GM12878 (cell line): ENCODE data around the gene SGO1. TPM values are rescaled to one million over a fixed set of nuclear protein-coding genes. Genes with fewer than 3 reads are reported as not detected.
A peak's percentile ranks its signal among the peaks of the same experiment; 100 is the strongest.

ENCODE experiments used
- BCLAF1 ChIP-seq: fragments of 450-650 bp; IDR thresholded peaks from 2 replicates; pipeline ENCODE4 v1.6.1; 2017; ENCODE audit warnings: antibody characterized with exemption, mild to moderate bottlenecking, moderate library complexity
- CHD1 ChIP-seq: IDR thresholded peaks from 2 replicates; pipeline ENCODE4 v1.6.1; 2012; ENCODE audit warnings: low read depth, low read length, improper control_type of control experiment
- CHD2 ChIP-seq: IDR thresholded peaks from 2 replicates; pipeline ENCODE4 v1.6.1; 2011; ENCODE audit warnings: low read depth, low read length, improper control_type of control experiment, borderline replicate concordance
- E2F8 ChIP-seq: fragments of 450-650 bp; IDR thresholded peaks from 2 replicates; pipeline ENCODE4 v1.6.1; 2018; ENCODE audit warnings: mild to moderate bottlenecking, low read depth, moderate library complexity; ENCODE audit not compliant: partially characterized antibody
- ESRRA ChIP-seq: IDR thresholded peaks from 2 replicates; pipeline ENCODE4 v1.6.1; 2012; ENCODE audit warnings: mild to moderate bottlenecking, low read length, improper control_type of control experiment
- ETV6 ChIP-seq, 2 experiments: fragments of 450-650 bp in 1 of 2; IDR thresholded peaks in 1 of 2; conservative IDR thresholded peaks in 1 of 2; 2 replicates each; pipeline ENCODE4 v1.6.1; 2014; ENCODE audit warnings: antibody characterized with exemption in 1 of 2, borderline replicate concordance in 1 of 2, low read depth in 1 of 2, mild to moderate bottlenecking in 1 of 2, moderate library complexity in 1 of 2
- GABPA ChIP-seq: IDR thresholded peaks from 2 replicates; pipeline ENCODE4 v1.6.1; 2014; ENCODE audit warnings: antibody characterized with exemption, low read depth, mild to moderate bottlenecking, inconsistent platforms
- HCFC1 ChIP-seq: fragments of 150-350 bp; IDR thresholded peaks from 2 replicates; pipeline ENCODE4 v1.6.1; 2014; ENCODE audit warnings: low read length
- KDM1A ChIP-seq: fragments of 200-600 bp; sonication (generic); IDR thresholded peaks from 2 replicates; pipeline ENCODE4 v1.6.1; 2016; ENCODE audit warnings: borderline replicate concordance
- MEF2B ChIP-seq: fragments of 450-650 bp; IDR thresholded peaks from 2 replicates; pipeline ENCODE4 v1.6.1; 2018; ENCODE audit warnings: mild to moderate bottlenecking, moderate library complexity; ENCODE audit not compliant: partially characterized antibody, poor library complexity, severe bottlenecking
- MTA3 ChIP-seq: IDR thresholded peaks from 2 replicates; pipeline ENCODE4 v1.6.1; 2012; ENCODE audit warnings: low read length, inconsistent platforms, borderline replicate concordance
- MYB ChIP-seq: fragments of 150-350 bp; IDR thresholded peaks from 2 replicates; pipeline ENCODE4 v1.6.1; 2014; ENCODE audit warnings: mild to moderate bottlenecking, low read depth, low read length, borderline replicate concordance
- NBN ChIP-seq: fragments of 450-650 bp; IDR thresholded peaks from 2 replicates; pipeline ENCODE4 v1.6.1; 2016
- POLR2AphosphoS2 ChIP-seq: IDR thresholded peaks from 2 replicates; pipeline ENCODE4 v1.6.1; 2011; ENCODE audit warnings: low read depth, mild to moderate bottlenecking, low read length, improper control_type of control experiment, moderate library complexity
- RB1 ChIP-seq: fragments of 450-650 bp; formaldehyde crosslinking; IDR thresholded peaks from 2 replicates; pipeline ENCODE4 v1.6.1; 2017; ENCODE audit warnings: mild to moderate bottlenecking, borderline replicate concordance
- RELB ChIP-seq: fragments of 450-650 bp; IDR thresholded peaks from 2 replicates; pipeline ENCODE4 v1.6.1; 2017; ENCODE audit warnings: low read depth, mild to moderate bottlenecking, moderate library complexity
- SMARCA5 ChIP-seq: fragments of 450-650 bp; IDR thresholded peaks from 2 replicates; pipeline ENCODE4 v1.6.1; 2017; ENCODE audit warnings: mild to moderate bottlenecking
- WRNIP1 ChIP-seq: IDR thresholded peaks from 2 replicates; pipeline ENCODE4 v1.6.1; 2011; ENCODE audit warnings: low read depth, low read length, improper control_type of control experiment, borderline replicate concordance
- ZBED1 ChIP-seq: IDR thresholded peaks from 2 replicates; pipeline ENCODE4 v1.6.1; 2016; ENCODE audit warnings: borderline replicate concordance
- ZZZ3 ChIP-seq: IDR thresholded peaks from 2 replicates; pipeline ENCODE4 v1.6.1; 2011; ENCODE audit warnings: low read depth; ENCODE audit not compliant: control insufficient read depth, insufficient read length
- polyA plus RNA-seq, 11 experiments: library from polyadenylated mRNA; depleted of rRNA in 4 of 11; unstranded in 6 of 11; stranded (reverse) in 5 of 11; fragments of >200 nt; fragmentation: Nextera tagmentation in 4 of 11; fragmentation: Illumina TruSeq in 1 of 11; extraction: Ambion mirVana in 4 of 11; extraction: Trizol in 1 of 11; gene quantifications; 1 replicate in 1 of 11; 2 replicates in 10 of 11; pipeline versions ENCODE4 v1.2.1 to v1.2.3, GENCODE V29; 2011 to 2016; ENCODE audit warnings: inconsistent platforms in 2 of 11, missing spikeins in 2 of 11, low read depth in 1 of 11
- total RNA-seq, 4 experiments: library from RNA; depleted of rRNA in 3 of 4; stranded (reverse); fragments of >200 nt in 3 of 4; fragmentation: Illumina TruSeq in 1 of 4; extraction: Trizol in 1 of 4; gene quantifications; 2 replicates each; pipeline versions ENCODE4 v1.2.1 to v1.2.3, GENCODE V29; 2013 to 2021

Gene SGO1
- total and polyA plus RNA-seq, 10 of the 15 experiments (the other 5 are each of a cell fraction or from before 2014, with no cell fraction given): 10.9 to 46.2 (median 17.6) TPM

- TF ChIP-seq BCLAF1: 0 out of 2 replicates have a peak, but pooled peaks have one; percentile 45
- TF ChIP-seq ZZZ3: no peak
- TF ChIP-seq ESRRA: no peak
- peak; percentile 39; the same call in 1 of the 2 replicates for TF ChIP-seq NBN
- TF ChIP-seq KDM1A: no peak
- TF ChIP-seq WRNIP1: no peak
- no peak for TF ChIP-seq E2F8
- peak; percentile 92 for TF ChIP-seq CHD2
- TF ChIP-seq POLR2AphosphoS2: peak; percentile 58; the same call in 1 of the 2 replicates
- TF ChIP-seq MYB: no peak
- TF ChIP-seq MEF2B: peak; percentile 80
- peak; percentile 27; the same call in 1 of the 2 replicates for TF ChIP-seq RB1
- TF ChIP-seq GABPA: peak; percentile 55; the same call in 1 of the 2 replicates
- no peak for TF ChIP-seq ZBED1
- TF ChIP-seq MTA3: no peak
- peak; percentile 31 for TF ChIP-seq HCFC1
- TF ChIP-seq SMARCA5: no peak
- TF ChIP-seq ETV6 (conservative IDR thresholded peaks at IDR 0.05 in 1 of 2, IDR thresholded peaks at IDR 0.05 in 1 of 2; ENCODE audit: borderline replicate concordance in 1 of 2, low read depth in 1 of 2): peak in 1 of 2 experiments; percentile 75; a peak in 2 of 4 replicates
- TF ChIP-seq RELB: peak; percentile 89; the same call in 1 of the 2 replicates
- no peak for TF ChIP-seq CHD1
Measured at GRCh38 chr3:20185679-20186599, at the start of gene SGO1 (continued).
